Glutamatergic neuron (in vitro differentiated cells): Measurements from ENCODE around the gene KRTAP10-1. TPM values are rescaled to one million over a fixed set of nuclear protein-coding genes. Genes with fewer than 3 reads are reported as not detected.

Experiments
- DNase-seq: peaks from one replicate; pipeline ENCODE4 v3.0.0; 2022
- H3K27ac Mint-ChIP-seq: one replicate; pipeline ENCODE4 v1.8.0; 2020; ENCODE audit warnings: mild to moderate bottlenecking, mixed read lengths, inconsistent platforms; ENCODE audit not compliant: unreplicated experiment
- H3K27me3 Mint-ChIP-seq: one replicate; pipeline ENCODE4 v1.8.0; 2020; ENCODE audit warnings: mild to moderate bottlenecking, moderate library complexity, mixed read lengths, inconsistent platforms; ENCODE audit not compliant: unreplicated experiment
- H3K36me3 Mint-ChIP-seq: one replicate; pipeline ENCODE4 v1.8.0; 2020; ENCODE audit warnings: mild to moderate bottlenecking, mixed read lengths, inconsistent platforms; ENCODE audit not compliant: unreplicated experiment
- H3K4me1 Mint-ChIP-seq: one replicate; pipeline ENCODE4 v1.8.0; 2020; ENCODE audit warnings: mild to moderate bottlenecking, low read depth, mixed read lengths, inconsistent platforms; ENCODE audit not compliant: unreplicated experiment
- H3K4me3 Mint-ChIP-seq: one replicate; pipeline ENCODE4 v1.8.0; 2020; ENCODE audit warnings: mild to moderate bottlenecking, mixed read lengths, inconsistent platforms; ENCODE audit not compliant: unreplicated experiment
- H3K9me3 Mint-ChIP-seq: one replicate; pipeline ENCODE4 v1.8.0; 2020; ENCODE audit warnings: mild to moderate bottlenecking, moderate library complexity, mixed read lengths, inconsistent platforms; ENCODE audit not compliant: unreplicated experiment
- CTCF ChIP-seq: fragments of 200-600 bp; sonication (generic); IDR thresholded peaks from one replicate; pipeline ENCODE4 v1.5.0; 2021; ENCODE audit not compliant: partially characterized antibody, unreplicated experiment
- long read RNA-seq: library from polyadenylated mRNA; unstranded; transcript quantifications from one replicate; pipeline ENCODE4 v2.0.0, GENCODE V29; 2020; ENCODE audit not compliant: unreplicated experiment
- total RNA-seq: library from RNA; stranded (reverse); fragmentation: NEBNext Ultra II Directional; extraction: Animal tissue kit (Norgen Biotek cat#: 25700); gene quantifications from one replicate; pipeline ENCODE4 v1.2.1, GENCODE V29; 2021; ENCODE audit not compliant: unreplicated experiment

Gene KRTAP10-1
- total RNA-seq, result not detected
- long read RNA-seq, result 0 reads

DNA sequence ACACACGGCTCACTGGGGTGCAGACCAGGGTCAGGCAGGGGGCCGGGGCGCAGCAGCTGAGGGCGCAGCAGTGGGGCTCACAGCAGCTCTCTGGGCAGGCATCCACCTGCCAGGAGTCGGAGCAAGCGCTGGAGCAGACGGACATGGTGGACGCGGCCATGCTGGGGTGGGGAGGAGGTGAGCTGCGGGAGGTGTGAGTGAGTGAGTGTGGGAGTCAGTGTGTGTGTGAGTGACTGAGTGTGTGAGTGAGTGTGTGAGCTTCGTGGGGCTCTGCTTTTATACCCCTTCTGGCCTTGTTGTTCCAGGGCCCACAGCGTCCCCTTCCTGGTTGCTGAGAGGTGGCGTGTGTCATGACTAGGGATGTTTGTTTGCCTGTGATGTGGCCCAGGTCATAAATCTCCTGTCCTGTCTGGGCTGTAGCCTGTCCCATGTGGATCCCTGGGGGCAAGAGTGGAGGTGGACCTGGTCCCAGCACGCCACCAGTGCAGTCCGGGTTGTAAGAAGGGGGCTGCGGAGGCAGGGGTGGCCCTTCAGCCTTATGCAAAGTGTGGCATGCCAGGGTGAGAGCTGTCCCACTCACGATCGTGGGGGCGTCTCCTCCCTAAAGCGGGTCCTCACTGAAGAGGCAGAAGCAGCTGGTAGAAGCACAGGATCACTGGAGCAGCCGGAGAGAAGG is at the start of gene KRTAP10-1:
Gene KRTAP10-1, minus strand, starts transcription at position 205 of the 676 bp plus-strand sequence. Its CDS starts 45 bp downstream, at position 160.
- no peak for DNase-seq
- Mint-ChIP-seq H3K36me3 (peaks cover 5% of the 10 kb centered on the region), H3K27me3 (no peaks in the 10 kb centered on the region), H3K4me3 (no peak within 1 kb of the TSS), H3K9me3 (peaks cover 8% of the 10 kb centered on the region), H3K4me1 (no peaks in the 10 kb centered on the region), H3K27ac (no peak within 1 kb of the TSS)
- no peak for TF ChIP-seq CTCF

DNA sequence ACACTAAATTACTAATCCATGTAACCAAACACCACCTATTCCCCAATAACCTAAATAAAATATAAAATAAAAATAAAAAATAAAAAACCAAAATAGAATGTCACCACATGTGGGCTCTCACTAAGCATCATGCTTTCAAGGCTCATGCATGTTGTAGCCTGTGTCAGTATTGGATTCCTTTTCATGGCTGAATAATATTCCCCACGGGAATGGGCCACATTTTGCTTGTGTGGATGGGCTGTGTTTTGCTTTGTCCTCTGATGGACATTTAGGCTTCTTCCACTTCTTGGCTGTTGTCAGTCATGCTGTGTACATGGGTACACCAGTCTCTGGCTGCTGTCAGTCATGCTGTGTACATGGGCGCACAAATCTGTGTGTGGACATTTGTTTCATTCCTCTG is 49.1 kb upstream of the KRTAP10-1 start:
- Mint-ChIP-seq H3K27me3 (peaks cover 8% of the 10 kb centered on the region), H3K4me3 (no peak overlapping the region), H3K27ac (no peak overlapping the region), H3K36me3 (peaks cover 4% of the 10 kb centered on the region), H3K4me1 (peaks cover 9% of the 10 kb centered on the region), H3K9me3 (peaks cover 8% of the 10 kb centered on the region)
- DNase-seq, result no peak
- TF ChIP-seq CTCF, result no peak

- Mint-ChIP-seq H3K36me3 (peaks cover 12% of the 10 kb centered on the region), H3K4me3 (no peak overlapping the region), H3K27me3 (peaks cover 1% of the 10 kb centered on the region), H3K9me3 (peaks cover 3% of the 10 kb centered on the region), H3K27ac (no peak overlapping the region), H3K4me1 (peaks cover 1% of the 10 kb centered on the region)
- no peak for TF ChIP-seq CTCF
- no peak for DNase-seq
Measured at GRCh38 chr21:44585892-44586291, 45.9 kb upstream of the KRTAP10-1 start.

GRCh38 chr21:44583800-44584147 is 43.8 kb upstream of the KRTAP10-1 start:
- H3K9me3 Mint-ChIP-seq, result peaks cover 5% of the 10 kb centered on the region
- peaks cover 17% of the 10 kb centered on the region for H3K36me3 Mint-ChIP-seq
- no peak overlapping the region for H3K27ac Mint-ChIP-seq
- no peak for DNase-seq
- H3K4me1 Mint-ChIP-seq, result no peaks in the 10 kb centered on the region
- TF ChIP-seq CTCF, result no peak
- no peak overlapping the region for H3K4me3 Mint-ChIP-seq
- no peaks in the 10 kb centered on the region for H3K27me3 Mint-ChIP-seq

DNA sequence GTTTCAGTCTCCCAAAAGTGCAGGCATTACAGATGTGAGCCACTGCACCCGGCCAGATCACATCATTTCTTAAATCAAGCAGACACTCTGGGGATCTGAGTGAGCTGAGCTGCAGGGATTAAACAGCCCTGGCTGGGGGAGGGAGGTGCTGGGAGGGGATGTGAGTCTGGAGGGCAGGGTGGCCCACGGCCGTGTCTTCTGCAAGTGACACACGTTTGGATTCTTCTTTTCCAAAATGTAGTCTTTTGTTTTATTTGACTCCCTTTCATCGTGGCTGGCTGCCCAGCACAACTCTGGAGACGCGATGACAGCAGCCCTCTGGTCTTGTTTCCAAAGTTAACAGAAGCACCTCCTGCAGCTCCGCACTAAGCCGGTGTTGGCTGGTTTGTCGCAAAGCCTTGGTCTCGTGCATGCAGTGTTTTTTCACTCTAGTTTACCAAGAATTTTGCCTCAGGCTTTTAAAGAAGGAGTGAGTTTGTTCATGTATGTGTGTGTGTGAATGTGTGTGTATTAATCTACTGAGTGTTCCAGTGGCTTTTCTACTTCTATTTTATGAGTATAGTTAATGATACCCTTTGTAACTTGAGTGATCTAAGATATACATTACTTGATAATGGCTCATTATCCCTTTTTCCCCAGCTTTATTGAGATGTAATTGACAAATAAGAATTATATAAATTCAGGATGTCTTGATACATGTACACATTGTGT is 43.2 kb upstream of the KRTAP10-1 start:
- no peak for TF ChIP-seq CTCF
- Mint-ChIP-seq H3K36me3 (peaks cover 18% of the 10 kb centered on the region), H3K27ac (no peak overlapping the region), H3K4me1 (no peaks in the 10 kb centered on the region), H3K27me3 (no peaks in the 10 kb centered on the region), H3K4me3 (no peak overlapping the region), H3K9me3 (peaks cover 6% of the 10 kb centered on the region)
- no peak for DNase-seq
